NCI-H1105 (cell line): ENCODE measurements around the gene USP20.
A peak's percentile ranks its signal among the peaks of the same experiment; 100 is the strongest.
"Not testable (repeated sequence)": the region's sequence is repeated elsewhere in the genome, so short reads cannot be mapped to it uniquely, and the experiment has no call there.

Experiments used
- DNase-seq: peaks from one replicate; lab custom pipeline; 2025; lab: John Stamatoyannopoulos, UW

The USP20 gene

GRCh38 chr9:129835128-129835859 lies at the start of gene USP20, which contains the start of gene C9orf78:
Gene USP20 (plus strand): TSS chr9:129835458. CDS start chr9:129852556, 17,098 bp downstream.
Gene C9orf78 (minus strand): TSS chr9:129835275. CDS start chr9:129835221, 54 bp downstream.
- peak; percentile 98 for DNase-seq

DNA sequence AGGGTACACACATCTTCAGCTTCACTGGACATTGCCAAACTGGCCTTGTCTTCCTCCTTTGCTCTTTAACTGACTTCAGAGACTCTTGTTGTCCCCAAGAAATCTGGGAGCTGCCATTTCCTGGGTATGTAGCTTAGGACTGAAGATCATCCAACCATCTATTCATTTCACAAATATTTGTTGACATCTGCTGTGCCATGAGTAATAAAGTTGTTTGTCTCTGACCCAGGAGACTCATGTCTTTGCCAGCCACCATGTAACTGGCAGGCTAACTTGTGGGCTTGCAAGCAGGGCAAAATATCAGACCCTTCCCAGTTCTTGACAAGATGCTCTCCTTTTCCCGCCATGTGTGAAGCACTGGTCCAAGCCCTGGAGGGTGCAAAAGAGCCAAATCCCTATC lies 49.4 kb upstream of the USP20 start:
- DNase-seq, result no peak

DNA sequence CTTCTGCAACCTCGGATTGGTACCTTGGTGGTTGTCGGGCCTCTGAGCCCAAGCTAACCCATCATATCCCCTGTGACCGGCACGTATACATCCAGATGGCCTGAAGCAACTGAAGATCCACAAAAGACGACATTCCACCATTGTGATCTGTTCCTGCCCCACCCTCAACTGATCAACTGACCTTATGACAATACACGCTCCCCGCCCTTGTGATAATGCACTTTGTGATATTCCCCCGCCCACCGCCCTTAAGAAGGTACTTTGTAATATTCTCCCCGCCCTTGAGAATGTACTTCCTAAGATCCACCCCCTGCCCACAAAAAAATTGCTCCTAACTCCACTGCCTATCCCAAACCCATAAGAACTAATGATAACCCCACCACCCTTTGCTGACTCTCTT lies 48.8 kb upstream of the USP20 start:
- DNase-seq, result no peak

GRCh38 chr9:129794549-129794948 lies 40.7 kb upstream of the USP20 start:
- no peak for DNase-seq

DNA sequence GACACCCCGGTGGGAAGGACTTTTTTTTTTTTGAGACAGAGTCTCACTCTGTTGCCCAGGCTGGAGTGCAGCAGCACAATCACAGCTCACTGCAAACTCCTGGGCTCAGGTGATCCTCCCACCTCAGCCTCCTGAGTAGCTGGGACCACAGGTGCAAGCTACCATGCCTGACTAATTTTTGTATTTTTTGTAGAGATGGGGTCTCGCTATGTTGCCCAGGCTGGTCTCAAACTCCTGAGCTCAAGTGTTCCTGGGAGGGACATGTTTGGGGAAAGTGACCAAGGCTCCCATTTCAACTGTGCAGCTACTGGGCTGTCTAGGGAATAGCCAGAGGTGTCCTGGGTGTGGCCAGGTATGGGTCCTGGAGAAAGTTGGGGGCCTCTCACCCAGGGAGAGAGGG lies 39.2 kb upstream of the USP20 start:
- DNase-seq, result not testable (repeated sequence)

GRCh38 chr9:129798973-129799372 lies 36.3 kb upstream of the USP20 start:
- no peak for DNase-seq

- DNase-seq, result no peak
Measured at GRCh38 chr9:129801504-129801903, 33.8 kb upstream of the USP20 start.

GRCh38 chr9:129802833-129803675 lies 32.2 kb upstream of the USP20 start, which contains the start of gene TOR1B:
Gene TOR1B (plus strand): TSS chr9:129803184. CDS start chr9:129803213, 29 bp downstream.
- peak; percentile 86 for DNase-seq

GRCh38 chr9:129803676-129804060 lies 31.6 kb upstream of the USP20 start:
- DNase-seq, result no peak

DNA sequence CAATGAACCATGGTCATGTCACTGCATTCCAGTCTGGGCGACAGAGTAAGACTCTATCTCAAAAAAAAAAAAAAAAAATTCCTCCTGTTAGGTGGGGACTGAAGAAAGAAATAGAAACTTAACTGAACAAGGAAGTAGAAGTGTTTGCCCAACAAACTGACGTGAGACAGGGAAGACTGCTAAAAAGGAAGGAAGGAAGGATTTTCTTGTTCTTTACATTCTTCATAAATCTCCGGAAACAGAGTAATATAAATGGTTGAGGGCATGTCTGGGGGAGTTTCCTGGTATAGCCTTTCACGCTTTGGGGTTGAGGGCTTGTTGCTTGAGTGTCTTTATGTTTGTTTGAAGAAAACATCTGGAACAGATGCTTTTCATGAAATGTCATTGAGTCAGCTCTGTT lies 29.2 kb upstream of the USP20 start:
- no peak for DNase-seq

DNA sequence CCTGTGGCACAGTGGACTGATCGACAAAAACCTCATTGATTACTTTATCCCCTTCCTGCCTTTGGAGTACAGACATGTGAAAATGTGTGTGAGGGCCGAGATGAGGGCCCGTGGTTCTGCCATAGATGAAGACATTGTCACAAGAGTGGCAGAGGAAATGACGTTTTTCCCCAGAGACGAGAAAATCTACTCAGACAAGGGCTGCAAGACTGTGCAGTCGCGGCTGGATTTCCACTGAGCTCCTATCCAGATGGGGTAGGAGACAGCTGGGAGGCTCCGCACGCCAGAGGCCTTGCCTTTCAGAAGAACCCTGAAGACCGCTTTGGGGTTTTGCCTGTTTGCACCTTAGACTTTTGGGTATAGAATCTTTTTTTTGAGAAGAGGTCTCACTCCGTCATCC lies 25.9 kb upstream of the USP20 start:
- no peak for DNase-seq

DNA sequence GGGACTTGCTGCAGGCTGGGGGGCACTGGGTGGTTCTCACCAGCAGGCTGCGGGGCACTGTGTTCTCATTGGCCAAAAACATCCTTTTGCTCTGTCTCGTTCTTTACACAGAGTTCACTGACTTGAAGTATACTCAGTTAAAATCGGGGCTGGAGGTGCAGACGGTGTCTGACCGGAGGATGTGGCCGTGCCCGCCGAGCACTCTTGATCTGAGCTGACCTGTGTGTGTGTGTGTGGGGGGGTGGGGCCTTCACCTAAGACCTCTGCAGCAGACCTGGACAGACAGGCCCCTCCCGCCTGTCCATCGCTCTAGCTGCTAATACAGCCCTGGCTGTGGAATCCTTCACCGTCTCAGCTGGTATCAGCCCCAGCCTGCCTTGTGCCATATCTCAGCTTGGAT lies 25.1 kb upstream of the USP20 start:
- DNase-seq, result no peak

- DNase-seq, result no peak
Measured at GRCh38 chr9:129810788-129811187, 24.5 kb upstream of the USP20 start.

- DNase-seq, result no peak
Measured at GRCh38 chr9:129811967-129812363, 23.3 kb upstream of the USP20 start.

GRCh38 chr9:129812385-129812784 lies 22.9 kb upstream of the USP20 start:
- DNase-seq, result no peak

DNA sequence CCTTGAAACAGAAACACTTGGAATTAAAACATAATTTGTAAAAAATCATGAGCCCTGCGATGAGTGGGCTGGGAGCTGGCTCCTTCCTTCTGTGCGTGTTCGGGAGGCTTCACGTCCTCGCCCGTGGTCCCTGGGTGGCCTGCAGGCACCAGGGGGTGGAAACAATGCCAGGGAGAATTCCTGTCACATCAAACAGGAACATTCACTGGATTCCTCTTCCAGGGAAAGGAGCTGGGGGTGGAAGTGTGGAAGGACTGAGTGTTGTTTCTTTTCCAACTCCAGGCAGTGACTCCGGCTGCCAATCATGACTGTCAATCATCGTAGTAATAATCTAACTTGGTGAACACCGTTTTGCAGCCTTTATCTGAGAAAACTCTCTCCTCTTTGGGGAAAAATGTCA lies 21.6 kb upstream of the USP20 start:
- DNase-seq, result no peak

DNA sequence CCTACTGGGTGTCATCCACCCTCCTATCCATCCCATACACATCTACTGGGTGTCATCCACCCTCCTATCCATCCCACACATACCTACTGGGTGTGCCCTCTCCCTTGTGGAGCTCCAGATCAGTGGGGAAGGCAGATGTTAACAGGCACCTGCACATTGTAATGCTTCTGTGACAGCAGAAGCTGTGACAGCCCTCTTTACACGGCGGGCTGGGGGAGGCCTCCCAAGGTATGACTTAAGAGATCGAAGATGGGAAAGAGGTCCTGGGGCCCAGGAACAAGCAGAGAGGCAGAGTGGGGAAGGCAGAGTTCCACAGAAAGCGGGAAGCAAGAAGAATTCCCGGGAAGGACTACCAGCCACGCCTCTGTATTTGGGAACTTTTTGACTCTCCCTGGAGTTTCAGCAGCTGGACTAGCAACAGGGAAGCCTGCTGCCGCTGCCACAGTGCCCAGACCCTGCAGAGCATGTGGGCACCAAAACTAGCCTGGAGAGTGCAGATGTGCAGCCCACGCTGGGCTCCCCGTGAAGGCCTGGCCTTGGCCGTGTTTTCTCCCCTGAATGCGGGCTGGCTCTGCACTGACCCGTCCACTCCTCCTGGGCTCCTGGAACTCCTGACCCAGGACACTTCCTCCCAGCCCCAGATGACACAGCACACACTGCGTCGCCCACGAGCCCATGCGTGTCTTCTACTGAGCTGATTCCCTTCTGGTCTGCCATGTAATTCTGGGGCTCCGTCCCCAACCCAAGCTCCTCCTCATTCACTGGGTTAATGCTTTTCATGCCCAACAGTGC lies 20.6 kb upstream of the USP20 start:
- DNase-seq, result no peak

GRCh38 chr9:129815278-129815677 lies 20.0 kb upstream of the USP20 start:
- no peak for DNase-seq

GRCh38 chr9:129816501-129817435 lies 18.5 kb upstream of the USP20 start:
- no peak for DNase-seq

DNA sequence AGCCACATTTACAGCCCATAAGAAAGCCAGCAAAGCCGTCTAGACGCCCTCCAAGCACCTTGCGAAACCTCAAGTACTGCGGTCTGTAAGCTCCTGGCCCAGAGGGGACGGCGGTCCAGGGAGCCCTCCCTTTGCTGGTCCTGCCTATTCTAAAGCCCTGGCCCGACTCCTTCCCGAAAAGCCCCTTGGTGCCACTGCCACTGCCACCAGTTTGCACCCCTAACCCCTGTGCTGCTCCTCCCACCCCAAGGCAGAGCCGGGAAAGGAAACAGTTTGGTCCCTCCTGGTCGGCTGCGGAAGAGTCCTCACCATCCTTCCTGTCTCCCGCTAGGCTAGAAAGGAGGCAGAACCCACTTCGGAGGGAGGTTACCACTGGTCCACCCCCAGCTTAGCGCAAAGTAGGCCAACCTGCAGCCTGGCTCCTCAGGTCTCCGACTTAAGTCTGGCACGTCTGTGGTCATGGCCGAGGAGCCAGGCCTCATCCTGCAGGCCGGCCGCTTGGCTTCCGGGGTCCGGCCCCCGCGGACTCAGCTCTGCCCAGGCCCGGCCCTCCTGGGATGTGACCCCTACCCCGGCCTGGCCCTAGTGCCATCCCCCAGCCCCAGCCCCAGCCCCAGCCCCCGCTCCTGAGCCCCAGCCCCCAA lies 12.2 kb upstream of the USP20 start:
- DNase-seq, result no peak

- no peak for DNase-seq
Measured at GRCh38 chr9:129823542-129823934, 11.7 kb upstream of the USP20 start.
